ENCODE results near the gene ADH4.
"Not testable (repeated sequence)": the region's sequence is repeated elsewhere in the genome, so short reads cannot be mapped to it uniquely, and the experiment has no call there.

The ADH4 gene

GRCh38 chr4:99144070-99144469, at the start of gene ADH4:
Gene ADH4, minus strand, starts transcription at chr4:99144297. Its CDS starts 75 bp downstream, at chr4:99144222.
- H3K4me3 ChIP-seq (ENCODE audit: low read depth, low read length) = no peak within 1 kb of the TSS
- ChIA-PET POLR2A (no interaction called here), CTCF (interaction anchor here (0.6 to 2.0 kb wide), 4 partner anchors 10 to 231 kb away, joined by 3 to 6 read pairs (median 4); no protein-coding TSS in a partner anchor)
- no peak for TF ChIP-seq CTCF (IDR thresholded peaks at IDR 0.05; ENCODE audit: insufficient read depth, low read length, missing control alignments)
- no peak for DNase-seq (ENCODE audit: low read depth, low spot score)

GRCh38 chr4:99190336-99190735, 46.2 kb upstream of the ADH4 start:
- ChIA-PET CTCF (no interaction called here), POLR2A (no interaction called here)
- no peak overlapping the region for H3K4me3 ChIP-seq (ENCODE audit: low read depth, low read length)
- no peak for TF ChIP-seq CTCF (IDR thresholded peaks at IDR 0.05; ENCODE audit: insufficient read depth, low read length, missing control alignments)
- DNase-seq (ENCODE audit: low read depth, low spot score) = no peak

GRCh38 chr4:99189900-99190299, 45.8 kb upstream of the ADH4 start:
- H3K4me3 ChIP-seq (ENCODE audit: low read depth, low read length); CTCF ChIA-PET; POLR2A ChIA-PET; DNase-seq (ENCODE audit: low read depth, low spot score): not testable (repeated sequence)

- H3K4me3 ChIP-seq (ENCODE audit: low read depth, low read length) = no peak overlapping the region
- no peak for TF ChIP-seq CTCF (IDR thresholded peaks at IDR 0.05; ENCODE audit: insufficient read depth, low read length, missing control alignments)
- no peak for DNase-seq (ENCODE audit: low read depth, low spot score)
- POLR2A ChIA-PET = no interaction called here
- CTCF ChIA-PET = no interaction called here
Observed at GRCh38 chr4:99186029-99186428, 41.9 kb upstream of the ADH4 start.

GRCh38 chr4:99185581-99185980, 41.5 kb upstream of the ADH4 start:
- no peak overlapping the region for H3K4me3 ChIP-seq (ENCODE audit: low read depth, low read length)
- no peak for TF ChIP-seq CTCF (IDR thresholded peaks at IDR 0.05; ENCODE audit: insufficient read depth, low read length, missing control alignments)
- CTCF ChIA-PET = no interaction called here
- POLR2A ChIA-PET = no interaction called here
- DNase-seq (ENCODE audit: low read depth, low spot score) = no peak

GRCh38 chr4:99180382-99181070, 36.4 kb upstream of the ADH4 start:
- ChIA-PET CTCF (no interaction called here), POLR2A (no interaction called here)
- TF ChIP-seq CTCF (IDR thresholded peaks at IDR 0.05; ENCODE audit: insufficient read depth, low read length, missing control alignments) = no peak
- no peak overlapping the region for H3K4me3 ChIP-seq (ENCODE audit: low read depth, low read length)
- DNase-seq (ENCODE audit: low read depth, low spot score) = no peak

GRCh38 chr4:99179626-99180025, 35.5 kb upstream of the ADH4 start:
- no peak for DNase-seq (ENCODE audit: low read depth, low spot score)
- ChIA-PET CTCF (no interaction called here), POLR2A (no interaction called here)
- no peak overlapping the region for H3K4me3 ChIP-seq (ENCODE audit: low read depth, low read length)
- TF ChIP-seq CTCF (IDR thresholded peaks at IDR 0.05; ENCODE audit: insufficient read depth, low read length, missing control alignments) = no peak
